ENCODE measurements around the gene PPP6R3.
"Not testable (repeated sequence)": the region's sequence is repeated elsewhere in the genome, so short reads cannot be mapped to it uniquely, and the experiment has no call there.

PPP6R3 gene

GRCh38 chr11:68436162-68436888, 24.2 kb upstream of the PPP6R3 start:
- DNase-seq (ENCODE audit: low read depth in 1 of 2, low spot score in 1 of 2): no peak

DNA sequence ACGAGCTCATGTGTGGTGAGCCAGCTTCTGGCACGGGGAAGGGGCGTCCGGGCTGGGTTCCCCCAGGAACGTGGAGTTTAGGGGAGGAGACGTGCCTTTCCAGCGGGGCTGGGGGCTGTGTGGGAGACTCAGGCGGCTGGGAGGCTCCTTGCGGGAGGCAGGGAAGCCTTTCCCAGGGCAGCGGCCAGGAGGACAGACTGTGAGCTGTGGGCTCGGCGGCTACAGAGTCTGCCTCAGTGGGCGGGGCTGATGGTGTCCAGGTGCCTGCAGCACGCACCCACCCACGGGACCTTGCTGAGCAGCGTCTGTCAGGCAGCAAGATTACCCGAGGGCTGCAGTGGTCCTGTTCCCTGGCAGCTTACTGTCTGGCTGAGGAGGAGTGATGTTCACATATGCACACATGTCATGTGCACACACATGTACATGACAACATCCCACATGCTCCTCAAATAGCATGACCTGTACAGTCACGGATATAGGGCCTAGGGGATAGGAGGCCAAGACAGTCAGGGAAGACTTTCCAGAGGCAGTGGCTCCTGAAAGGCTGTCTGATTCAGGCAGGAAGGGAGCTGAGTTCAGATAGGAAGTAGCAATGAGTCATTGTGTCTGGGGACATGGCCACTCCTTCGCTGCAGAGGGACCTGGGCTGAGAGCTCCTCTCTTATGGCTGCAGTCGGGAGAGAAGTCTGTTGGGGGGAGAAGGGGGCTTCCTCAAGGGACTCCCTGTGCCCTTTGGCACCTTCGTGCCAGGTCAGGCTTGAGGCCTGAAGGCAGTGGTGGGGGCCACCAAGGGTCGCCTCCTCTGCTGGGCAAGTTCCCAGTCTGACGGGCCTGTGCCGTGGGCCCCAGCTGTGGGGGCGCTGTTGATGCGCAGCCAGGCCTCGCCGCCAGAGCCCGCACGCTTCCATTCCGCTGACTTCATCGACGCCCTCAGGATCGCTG, 23.3 kb upstream of the PPP6R3 start:
- no peak for DNase-seq (ENCODE audit: low read depth in 1 of 2, low spot score in 1 of 2)

DNA sequence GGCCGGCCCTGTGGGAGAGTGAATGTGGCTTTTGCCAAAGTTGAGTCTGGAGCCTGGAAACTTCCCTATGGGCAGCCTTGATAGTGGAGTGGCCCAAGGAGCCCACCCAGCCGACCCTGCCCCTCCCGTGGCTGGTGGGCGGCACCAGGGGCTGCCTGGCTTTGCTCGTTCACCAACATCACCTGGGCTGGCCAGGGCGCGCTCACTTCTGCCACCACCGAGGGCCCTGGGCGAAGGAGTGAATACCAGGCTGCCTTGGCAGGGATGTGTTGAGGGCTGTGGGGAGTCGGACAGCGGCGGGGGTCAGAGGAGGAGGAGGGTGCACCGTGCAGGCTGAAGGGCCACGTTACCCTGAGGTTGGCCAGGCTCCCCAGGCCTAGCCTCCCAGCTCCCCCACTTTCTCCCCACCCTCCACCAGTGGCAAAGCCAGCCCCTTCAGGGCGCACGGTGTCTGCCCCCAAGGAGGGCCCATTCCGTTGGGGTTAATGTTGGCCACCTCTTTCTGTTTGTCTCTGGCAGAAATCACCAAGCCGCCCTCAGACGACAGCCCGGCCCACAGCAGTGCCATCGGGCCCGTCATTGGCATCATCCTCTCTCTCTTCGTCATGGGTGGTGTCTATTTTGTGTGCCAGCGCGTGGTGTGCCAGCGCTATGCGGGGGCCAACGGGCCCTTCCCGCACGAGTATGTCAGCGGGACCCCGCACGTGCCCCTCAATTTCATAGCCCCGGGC, 22.5 kb upstream of the PPP6R3 start:
- DNase-seq (ENCODE audit: low read depth in 1 of 2, low spot score in 1 of 2): no peak

GRCh38 chr11:68438658-68439259, 21.8 kb upstream of the PPP6R3 start:
- no peak for DNase-seq (ENCODE audit: low read depth in 1 of 2, low spot score in 1 of 2)

DNA sequence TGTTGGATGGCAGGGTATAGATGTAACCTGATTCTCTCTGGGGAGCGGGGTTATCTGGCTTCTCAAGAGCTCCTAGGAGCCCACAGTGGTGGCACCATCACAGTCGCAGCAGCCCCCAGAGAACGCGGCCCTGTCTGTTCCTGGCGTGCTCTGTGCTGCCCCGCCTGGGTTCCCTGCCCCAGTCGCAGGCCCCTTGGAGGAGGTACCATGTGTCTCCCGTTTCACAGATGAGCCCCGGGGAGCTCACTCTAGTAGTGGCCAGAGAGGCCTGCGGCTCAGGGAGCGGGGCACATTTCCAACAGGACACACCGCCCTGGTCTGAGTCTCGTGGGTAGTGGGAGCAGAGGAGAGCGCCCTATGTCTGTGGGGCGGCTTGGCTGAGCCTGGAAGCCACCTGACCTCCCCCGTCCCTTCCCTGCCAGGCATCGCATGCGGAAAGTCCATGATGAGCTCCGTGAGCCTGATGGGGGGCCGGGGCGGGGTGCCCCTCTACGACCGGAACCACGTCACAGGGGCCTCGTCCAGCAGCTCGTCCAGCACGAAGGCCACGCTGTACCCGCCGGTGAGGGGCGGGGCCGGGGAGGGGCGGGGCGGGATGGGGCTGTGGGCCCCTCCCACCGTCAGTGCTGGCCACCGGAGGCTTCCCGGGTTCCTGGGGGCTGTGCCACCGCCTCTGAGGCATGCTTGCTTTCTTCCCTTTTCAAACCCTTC, 21.0 kb upstream of the PPP6R3 start:
- DNase-seq (ENCODE audit: low read depth in 1 of 2, low spot score in 1 of 2): no peak

DNA sequence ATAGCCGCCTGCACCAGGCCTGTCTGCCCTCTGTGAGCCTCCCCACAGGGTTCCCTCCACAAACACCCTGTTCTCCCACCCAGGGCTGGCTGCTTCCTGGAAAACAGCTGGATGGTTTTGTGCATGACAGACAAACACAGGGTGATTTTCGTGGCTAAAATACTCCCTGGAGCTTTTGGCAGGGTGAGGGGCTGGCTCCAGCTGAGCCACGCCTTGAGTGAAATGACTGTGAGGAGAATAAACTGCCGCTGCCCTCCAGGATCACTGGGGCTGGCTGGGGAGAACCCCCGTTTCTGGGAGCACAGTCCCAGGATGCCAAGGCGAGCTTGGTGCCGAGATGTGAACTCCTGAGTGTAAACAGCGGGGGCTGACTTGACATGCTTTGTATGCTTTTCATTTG, 20.3 kb upstream of the PPP6R3 start:
- no peak for DNase-seq (ENCODE audit: low read depth in 1 of 2, low spot score in 1 of 2)

DNA sequence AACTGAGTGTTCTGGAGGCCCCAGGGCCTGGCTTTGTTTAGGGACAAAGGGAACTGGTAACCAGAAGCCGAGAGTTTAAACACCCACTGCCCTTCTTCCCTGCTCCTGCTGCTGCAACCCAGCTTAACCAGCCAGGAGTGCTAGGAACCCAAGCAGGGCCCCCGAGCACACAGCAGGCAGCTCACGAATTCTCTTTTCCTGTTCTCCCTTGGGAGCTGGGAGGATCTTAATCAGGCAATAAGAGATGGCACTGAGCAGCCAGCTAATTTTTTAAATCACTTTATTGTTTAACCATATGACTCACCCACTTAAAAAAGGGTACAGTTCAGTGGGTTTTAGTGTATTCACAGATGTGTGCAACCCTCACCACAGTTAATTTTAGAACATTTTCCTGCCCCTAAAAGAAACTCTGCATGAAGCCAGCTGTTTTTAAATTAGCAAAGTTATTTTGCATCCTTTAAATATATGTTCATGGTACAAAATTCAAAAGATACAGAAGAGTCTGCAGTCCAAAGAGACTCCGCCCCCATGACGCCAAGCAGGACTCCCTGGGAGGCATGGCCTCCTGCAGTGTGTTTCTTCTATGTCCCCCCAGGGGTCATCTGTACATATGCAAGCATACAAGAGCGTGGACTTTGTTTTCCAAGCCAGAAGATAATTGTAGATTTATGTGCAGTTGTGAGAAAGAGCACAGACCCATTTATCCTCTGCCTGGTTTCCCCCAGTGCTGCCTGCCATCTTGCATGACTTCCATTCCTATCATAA, 18.9 kb upstream of the PPP6R3 start:
- no peak for DNase-seq (ENCODE audit: low read depth in 1 of 2, low spot score in 1 of 2)

DNA sequence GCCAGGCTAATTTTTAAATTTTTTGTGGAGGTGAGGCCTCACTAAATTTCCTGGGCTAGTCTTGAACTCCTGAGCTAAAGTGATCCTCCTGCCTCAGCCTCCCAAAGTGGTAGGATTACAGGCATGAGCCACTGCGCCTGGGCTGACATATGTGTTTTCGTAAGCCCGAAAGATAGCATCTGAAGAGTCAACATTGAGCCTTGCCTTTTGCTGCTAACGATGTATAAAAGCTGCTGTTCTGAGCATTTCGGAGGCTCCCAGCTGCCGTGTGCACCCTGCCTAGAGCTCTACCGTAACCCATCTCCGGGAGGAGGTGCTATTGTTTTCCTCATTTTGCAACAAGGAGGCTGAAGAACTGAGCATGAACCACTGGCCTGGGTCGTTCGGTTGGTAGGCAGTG, 18.1 kb upstream of the PPP6R3 start:
- no peak for DNase-seq (ENCODE audit: low read depth in 1 of 2, low spot score in 1 of 2)

DNA sequence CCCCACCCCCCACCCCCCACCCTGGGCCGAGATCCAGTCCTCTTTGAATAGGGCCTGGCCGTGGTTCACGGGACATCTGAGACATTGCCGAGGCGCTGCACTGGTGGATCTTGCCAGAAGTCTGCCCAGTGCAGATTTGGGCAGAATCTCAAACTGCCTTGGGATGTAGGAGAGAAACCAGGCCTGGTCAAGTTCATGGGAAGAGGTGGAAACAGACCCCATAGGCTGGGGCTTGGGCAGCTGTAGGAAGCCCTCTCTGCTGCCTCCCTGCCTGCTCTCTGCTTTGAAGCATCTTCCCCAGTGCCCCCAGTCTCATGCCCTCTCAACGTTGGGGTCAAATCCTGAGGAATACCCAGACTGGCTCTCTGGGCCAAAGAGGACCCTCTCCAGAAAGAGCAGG, 16.0 kb upstream of the PPP6R3 start:
- DNase-seq (ENCODE audit: low read depth in 1 of 2, low spot score in 1 of 2): no peak

GRCh38 chr11:68445531-68446035, 15.0 kb upstream of the PPP6R3 start:
- DNase-seq (ENCODE audit: low read depth in 1 of 2, low spot score in 1 of 2): no peak

- no peak for DNase-seq (ENCODE audit: low read depth in 1 of 2, low spot score in 1 of 2)
Observed at GRCh38 chr11:68446046-68446725, 14.4 kb upstream of the PPP6R3 start.

DNA sequence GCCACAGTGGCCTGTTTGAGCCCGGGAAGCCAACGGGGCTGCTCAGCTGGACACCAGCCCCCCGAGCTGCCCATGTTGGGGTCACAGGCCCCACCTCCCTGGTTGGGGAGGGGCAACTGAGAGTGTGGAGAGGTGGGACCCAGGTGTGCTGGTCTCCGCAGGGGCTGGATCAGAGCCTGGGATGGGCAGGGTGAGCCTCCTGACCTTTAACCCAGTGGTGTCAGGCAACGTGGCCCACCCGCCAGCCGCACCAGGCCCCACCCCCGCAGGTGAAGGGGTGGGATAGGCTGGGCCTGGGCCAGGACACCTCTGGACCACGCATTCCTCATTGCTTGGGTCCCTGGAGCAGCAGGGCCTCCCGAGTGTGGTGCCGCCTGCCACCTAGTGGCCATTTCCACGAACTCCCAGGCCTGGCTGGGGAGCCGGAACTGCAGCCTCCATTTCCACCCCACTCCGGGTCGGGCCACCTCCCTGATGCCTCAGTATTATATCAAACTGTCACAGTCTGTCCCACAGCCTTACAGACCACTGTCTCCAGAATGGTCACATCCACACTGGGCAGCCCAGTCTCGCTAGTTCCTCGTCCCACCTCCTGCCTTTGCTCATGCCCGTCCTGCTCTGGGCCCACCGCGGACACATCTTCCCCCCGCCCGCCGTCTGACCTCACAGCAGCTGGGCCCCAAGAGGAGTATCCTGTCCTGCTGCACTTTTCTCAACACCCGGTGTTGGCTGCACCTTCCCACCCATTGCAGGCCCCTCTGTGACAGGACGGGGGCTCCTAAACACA, 13.3 kb upstream of the PPP6R3 start:
- peak; percentile 52 to 59 for DNase-seq (ENCODE audit: low read depth in 1 of 2, low spot score in 1 of 2)

- not testable (repeated sequence) for DNase-seq (ENCODE audit: low read depth in 1 of 2, low spot score in 1 of 2)
Observed at GRCh38 chr11:68447914-68448313, 12.6 kb upstream of the PPP6R3 start.

- no peak for DNase-seq (ENCODE audit: low read depth in 1 of 2, low spot score in 1 of 2)
Observed at GRCh38 chr11:68448604-68449011, 11.9 kb upstream of the PPP6R3 start.

DNA sequence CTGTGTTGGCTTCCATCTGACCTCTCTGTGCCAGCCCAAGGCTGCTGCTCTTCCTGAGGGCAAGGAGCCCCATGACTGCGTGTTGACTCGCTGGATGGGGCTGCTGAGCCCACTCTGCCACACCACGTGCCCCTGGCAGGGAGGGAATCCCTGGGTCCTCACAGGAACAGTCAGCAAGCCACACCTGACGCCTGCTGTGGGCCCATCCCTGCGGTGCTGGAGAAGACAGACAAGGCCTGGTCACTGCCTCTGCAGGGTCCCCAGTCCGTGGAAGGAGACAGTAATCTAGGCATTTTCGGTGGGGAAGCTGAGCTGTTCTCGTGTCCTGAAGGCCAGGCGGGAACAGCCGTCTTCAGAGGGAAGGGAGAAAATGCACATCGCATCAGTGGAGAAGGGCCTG, 10.6 kb upstream of the PPP6R3 start:
- no peak for DNase-seq (ENCODE audit: low read depth in 1 of 2, low spot score in 1 of 2)

DNA sequence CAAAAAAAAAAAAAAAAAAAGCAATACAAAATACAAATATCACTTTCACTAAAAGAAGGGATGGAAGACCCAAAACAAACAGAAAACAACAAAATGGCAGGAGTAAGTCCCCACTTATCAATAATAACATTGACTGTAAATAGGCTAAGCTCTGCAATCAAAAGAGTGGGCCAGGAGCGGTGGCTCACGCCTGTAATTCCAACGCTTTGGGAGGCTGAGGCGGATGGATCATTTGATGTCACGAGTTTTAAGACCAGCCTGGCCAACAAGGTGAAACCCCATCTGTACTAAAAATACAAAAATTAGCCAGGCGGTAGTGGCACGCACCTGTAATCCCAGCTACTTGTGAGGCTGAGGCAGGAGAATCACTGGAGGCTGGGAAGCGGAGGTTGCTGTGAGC, 9.8 kb upstream of the PPP6R3 start:
- DNase-seq (ENCODE audit: low read depth in 1 of 2, low spot score in 1 of 2): no peak

GRCh38 chr11:68454767-68455166, 5.8 kb upstream of the PPP6R3 start:
- no peak for DNase-seq (ENCODE audit: low read depth in 1 of 2, low spot score in 1 of 2)

DNA sequence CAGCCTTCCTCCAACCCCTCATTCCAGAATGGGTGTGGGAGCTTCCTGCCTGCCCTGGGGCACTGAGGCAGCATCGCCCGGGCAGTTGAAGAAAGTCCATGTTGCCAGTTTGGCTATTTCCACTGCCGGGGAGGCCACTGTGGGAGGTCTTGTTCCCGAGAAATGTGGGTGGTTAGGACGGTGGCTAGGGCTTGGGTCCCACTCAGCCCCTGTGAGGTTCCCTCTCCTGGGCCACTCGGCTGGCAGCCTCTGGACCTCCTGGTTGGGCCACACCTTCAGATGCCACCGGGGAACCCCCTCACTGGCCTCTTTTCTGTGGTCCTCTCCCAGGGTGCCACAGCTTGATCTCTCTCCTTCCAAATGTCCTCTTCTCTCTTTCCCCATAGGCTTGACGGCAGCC, 5.1 kb upstream of the PPP6R3 start:
- no peak for DNase-seq (ENCODE audit: low read depth in 1 of 2, low spot score in 1 of 2)

All from activated T-helper 1 cell treated with anti-CD3 and anti-CD28 coated beads, Interleukin-2, amount 50 U/mL, for 16 hours (primary cell).